GM12801 (cell line): ENCODE results near the gene ACTMAP.

Experiments
- TF ChIP-seq, protein P1 (sequence below): IDR thresholded peaks from one replicate; pipeline ENCODE4 v1.5.1; 2011; ENCODE audit warnings: control low read depth; ENCODE audit not compliant: insufficient read length; ENCODE audit errors: extremely low read depth

The ACTMAP gene

DNA sequence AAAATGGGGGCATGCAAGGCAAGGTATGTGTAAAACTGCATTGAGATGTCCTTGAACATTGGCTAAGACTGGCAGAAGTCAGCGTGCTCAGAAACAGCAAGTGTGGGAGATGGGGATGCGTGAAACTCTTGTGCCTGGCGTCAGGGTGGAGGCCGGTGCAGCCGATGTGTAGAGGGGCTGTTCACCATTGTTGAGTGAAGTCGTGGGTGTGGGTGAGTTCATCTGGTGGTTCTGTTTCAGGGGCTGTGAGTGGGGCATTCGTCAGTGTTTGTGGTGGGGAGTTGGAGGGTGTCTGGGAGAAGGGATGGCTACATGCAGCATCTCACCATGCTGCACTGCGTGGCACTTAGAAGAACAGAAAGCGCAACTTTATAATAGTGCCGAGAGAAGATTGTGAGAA lies 13.7 kb upstream of the ACTMAP start:
- TF ChIP-seq, protein P1, sequence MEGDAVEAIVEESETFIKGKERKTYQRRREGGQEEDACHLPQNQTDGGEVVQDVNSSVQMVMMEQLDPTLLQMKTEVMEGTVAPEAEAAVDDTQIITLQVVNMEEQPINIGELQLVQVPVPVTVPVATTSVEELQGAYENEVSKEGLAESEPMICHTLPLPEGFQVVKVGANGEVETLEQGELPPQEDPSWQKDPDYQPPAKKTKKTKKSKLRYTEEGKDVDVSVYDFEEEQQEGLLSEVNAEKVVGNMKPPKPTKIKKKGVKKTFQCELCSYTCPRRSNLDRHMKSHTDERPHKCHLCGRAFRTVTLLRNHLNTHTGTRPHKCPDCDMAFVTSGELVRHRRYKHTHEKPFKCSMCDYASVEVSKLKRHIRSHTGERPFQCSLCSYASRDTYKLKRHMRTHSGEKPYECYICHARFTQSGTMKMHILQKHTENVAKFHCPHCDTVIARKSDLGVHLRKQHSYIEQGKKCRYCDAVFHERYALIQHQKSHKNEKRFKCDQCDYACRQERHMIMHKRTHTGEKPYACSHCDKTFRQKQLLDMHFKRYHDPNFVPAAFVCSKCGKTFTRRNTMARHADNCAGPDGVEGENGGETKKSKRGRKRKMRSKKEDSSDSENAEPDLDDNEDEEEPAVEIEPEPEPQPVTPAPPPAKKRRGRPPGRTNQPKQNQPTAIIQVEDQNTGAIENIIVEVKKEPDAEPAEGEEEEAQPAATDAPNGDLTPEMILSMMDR = no peak

GRCh38 chr19:40763526-40763925 lies 13.2 kb upstream of the ACTMAP start:
- TF ChIP-seq, protein P1 = no peak

DNA sequence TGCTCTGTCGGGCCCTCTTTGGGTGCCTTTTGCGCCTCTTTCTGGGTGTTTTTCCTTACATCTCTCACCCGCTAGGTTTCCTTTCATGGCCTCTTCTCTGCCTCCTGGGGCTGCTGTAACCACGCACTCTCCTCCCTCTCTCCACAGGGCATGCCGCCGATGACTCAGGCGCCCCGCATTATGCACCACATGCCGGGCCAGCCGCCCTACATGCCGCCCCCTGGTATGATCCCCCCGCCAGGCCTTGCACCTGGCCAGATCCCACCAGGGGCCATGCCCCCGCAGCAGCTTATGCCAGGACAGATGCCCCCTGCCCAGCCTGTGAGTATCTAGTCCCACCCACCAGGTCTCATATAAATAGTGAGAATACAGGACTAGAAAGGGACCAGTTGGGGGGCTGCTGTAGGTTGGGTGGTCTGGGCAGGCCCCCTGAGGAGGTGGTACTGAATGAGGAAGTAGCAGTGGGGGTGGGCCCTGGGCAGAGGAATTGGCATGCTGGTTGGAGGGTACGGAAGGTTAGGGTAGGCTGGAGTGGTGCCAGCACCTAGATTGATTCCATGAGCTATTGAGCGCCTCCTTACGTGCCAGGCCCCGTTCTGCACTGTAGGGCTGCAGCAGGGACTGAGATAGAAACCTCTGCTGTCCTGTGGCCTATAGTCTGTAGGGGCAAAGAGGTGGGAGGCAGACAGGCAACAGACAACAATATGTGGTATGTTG lies 12.6 kb upstream of the ACTMAP start:
- TF ChIP-seq, protein P1 = no peak

DNA sequence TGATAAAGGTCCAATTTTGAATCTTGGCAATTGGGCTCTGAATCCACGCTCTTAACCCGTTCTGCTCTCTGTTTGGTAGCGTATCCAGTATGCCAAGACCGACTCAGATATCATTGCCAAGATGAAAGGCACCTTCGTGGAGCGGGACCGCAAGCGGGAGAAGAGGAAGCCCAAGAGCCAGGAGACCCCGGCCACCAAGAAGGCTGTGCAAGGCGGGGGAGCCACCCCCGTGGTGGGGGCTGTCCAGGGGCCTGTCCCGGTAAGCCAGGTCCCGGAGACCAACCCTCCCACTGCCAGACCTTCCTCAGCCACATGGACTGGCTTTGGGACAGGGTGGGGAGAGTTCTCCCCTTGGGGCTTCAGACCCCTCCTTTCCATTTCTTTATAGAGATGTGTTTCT lies 9.1 kb upstream of the ACTMAP start:
- TF ChIP-seq, protein P1 = no peak

DNA sequence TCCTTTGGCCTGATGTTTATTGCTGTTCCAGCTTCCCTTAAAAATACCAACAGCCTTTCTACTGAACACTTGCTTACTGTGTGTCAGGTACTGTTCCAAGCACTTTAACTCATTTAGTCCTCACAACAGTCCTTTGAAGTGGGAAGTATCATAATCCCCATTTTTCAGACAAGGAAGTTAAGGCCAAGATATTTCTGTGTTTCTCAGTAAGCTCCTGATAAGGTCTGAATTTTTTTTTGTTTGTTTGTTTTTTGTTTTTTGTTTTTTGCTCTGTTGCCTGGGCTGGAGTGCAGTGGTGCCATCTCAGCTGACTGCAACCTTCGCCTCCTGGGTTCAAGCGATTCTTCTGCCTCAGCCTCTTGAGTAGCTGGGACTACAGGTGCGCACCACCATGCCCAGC lies 8.2 kb upstream of the ACTMAP start:
- TF ChIP-seq, protein P1 = no peak

GRCh38 chr19:40756502-40757110 lies 6.3 kb upstream of the ACTMAP start:
- TF ChIP-seq, protein P1 = no peak

GRCh38 chr19:40755791-40756190 lies 5.5 kb upstream of the ACTMAP start:
- TF ChIP-seq, protein P1 = no peak
